ENCODE measurements around the gene SRSF5.

DNA sequence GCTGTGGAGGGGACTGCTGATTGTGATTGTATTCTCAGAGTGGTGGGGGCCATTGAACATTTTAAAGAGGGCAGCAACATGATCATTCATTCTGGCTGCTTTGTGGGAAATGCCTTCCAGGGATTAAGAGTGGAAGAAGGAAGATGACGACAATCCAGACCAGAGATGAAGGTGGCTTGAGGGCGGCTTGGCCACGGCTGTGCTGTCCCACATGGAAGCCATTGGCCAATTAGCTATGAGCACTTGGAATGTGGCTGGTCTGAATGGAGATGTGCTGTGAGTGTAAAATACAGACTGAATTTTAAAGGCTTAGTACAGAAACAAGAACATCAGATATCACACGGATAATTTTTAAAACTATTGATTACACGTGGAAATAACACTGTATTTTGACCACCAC, 49.3 kb downstream of the SRSF5 start:
- TF ChIP-seq, protein P1, sequence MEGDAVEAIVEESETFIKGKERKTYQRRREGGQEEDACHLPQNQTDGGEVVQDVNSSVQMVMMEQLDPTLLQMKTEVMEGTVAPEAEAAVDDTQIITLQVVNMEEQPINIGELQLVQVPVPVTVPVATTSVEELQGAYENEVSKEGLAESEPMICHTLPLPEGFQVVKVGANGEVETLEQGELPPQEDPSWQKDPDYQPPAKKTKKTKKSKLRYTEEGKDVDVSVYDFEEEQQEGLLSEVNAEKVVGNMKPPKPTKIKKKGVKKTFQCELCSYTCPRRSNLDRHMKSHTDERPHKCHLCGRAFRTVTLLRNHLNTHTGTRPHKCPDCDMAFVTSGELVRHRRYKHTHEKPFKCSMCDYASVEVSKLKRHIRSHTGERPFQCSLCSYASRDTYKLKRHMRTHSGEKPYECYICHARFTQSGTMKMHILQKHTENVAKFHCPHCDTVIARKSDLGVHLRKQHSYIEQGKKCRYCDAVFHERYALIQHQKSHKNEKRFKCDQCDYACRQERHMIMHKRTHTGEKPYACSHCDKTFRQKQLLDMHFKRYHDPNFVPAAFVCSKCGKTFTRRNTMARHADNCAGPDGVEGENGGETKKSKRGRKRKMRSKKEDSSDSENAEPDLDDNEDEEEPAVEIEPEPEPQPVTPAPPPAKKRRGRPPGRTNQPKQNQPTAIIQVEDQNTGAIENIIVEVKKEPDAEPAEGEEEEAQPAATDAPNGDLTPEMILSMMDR (IDR thresholded peaks at IDR 0.05) = no peak
- TF ChIP-seq POLR2AphosphoS5 (IDR thresholded peaks at IDR 0.05) (no peak), EP300 (IDR thresholded peaks at IDR 0.05) (no peak), POLR2A (IDR thresholded peaks at IDR 0.05) (no peak)
